Measurements from ENCODE around the gene DNAAF3.
"Not testable (repeated sequence)": the region's sequence is repeated elsewhere in the genome, so short reads cannot be mapped to it uniquely, and the experiment has no call there.

DNAAF3 gene

GRCh38 chr19:55175117-55175867 lies 8.9 kb upstream of the DNAAF3 start:
- DNase-seq = no peak

- no peak for DNase-seq
These were observed 8.2 kb upstream of the DNAAF3 start for GRCh38 chr19:55174425-55175116.

- peak; percentile 36 to 42 for DNase-seq
These were observed 7.4 kb upstream of the DNAAF3 start for GRCh38 chr19:55173714-55174409.

- DNase-seq = no peak
These were observed 6.8 kb upstream of the DNAAF3 start for GRCh38 chr19:55173186-55173713.

GRCh38 chr19:55172741-55173140 lies 6.3 kb upstream of the DNAAF3 start:
- no peak for DNase-seq

GRCh38 chr19:55172318-55172717 lies 5.9 kb upstream of the DNAAF3 start:
- DNase-seq = not testable (repeated sequence)

- DNase-seq = no peak
These were observed 5.0 kb upstream of the DNAAF3 start for GRCh38 chr19:55171440-55171839.

- no peak for DNase-seq
These were observed 2.7 kb upstream of the DNAAF3 start for GRCh38 chr19:55169136-55169535.

GRCh38 chr19:55165952-55166529 lies 372 bp downstream of the DNAAF3 start:
- peak; percentile 62 to 68 for DNase-seq

- no peak for DNase-seq
These were observed 4.7 kb downstream of the DNAAF3 start for GRCh38 chr19:55161571-55162322.

- DNase-seq = no peak
These were observed 5.4 kb downstream of the DNAAF3 start for GRCh38 chr19:55160986-55161365.

- peak; percentile 86 to 88 for DNase-seq
These were observed 6.1 kb downstream of the DNAAF3 start for GRCh38 chr19:55160128-55160985.

GRCh38 chr19:55158848-55159749 lies 7.3 kb downstream of the DNAAF3 start:
- DNase-seq = no peak

- no peak for DNase-seq
These were observed 8.0 kb downstream of the DNAAF3 start for GRCh38 chr19:55158423-55158822.

GRCh38 chr19:55157064-55157908 lies 9.1 kb downstream of the DNAAF3 start, which contains the start of gene TNNI3:
Gene TNNI3, minus strand, starts transcription at chr19:55157732. Its CDS starts 143 bp downstream, at chr19:55157589.
- DNase-seq = no peak

GRCh38 chr19:55156202-55157063 lies 10.0 kb downstream of the DNAAF3 start:
- DNase-seq = peak; percentile 24 to 25

- DNase-seq = not testable (repeated sequence)
These were observed 10.6 kb downstream of the DNAAF3 start for GRCh38 chr19:55155784-55156183.

- no peak for DNase-seq
These were observed 12.7 kb downstream of the DNAAF3 start for GRCh38 chr19:55153652-55154264.

Measured in CD4-positive, alpha-beta T cell treated with Interleukin-4 for 1 hour (primary cell).